NCI-H345 (cell line): ENCODE measurements around the gene RIC8B.

ENCODE experiments used
- DNase-seq: peaks from one replicate; lab custom pipeline; 2025; lab: John Stamatoyannopoulos, UW

RIC8B gene

GRCh38 chr12:106801830-106802533 is 27.5 kb downstream of the RIC8B start:
- DNase-seq: no peak

GRCh38 chr12:106804668-106805067 is 30.2 kb downstream of the RIC8B start:
- no peak for DNase-seq

- no peak for DNase-seq
These were observed 40.2 kb downstream of the RIC8B start for GRCh38 chr12:106814714-106815113.

- no peak for DNase-seq
These were observed 41.3 kb downstream of the RIC8B start for GRCh38 chr12:106815741-106816140.

GRCh38 chr12:106816231-106816630 is 41.7 kb downstream of the RIC8B start:
- DNase-seq: no peak

GRCh38 chr12:106819991-106820390 is 45.5 kb downstream of the RIC8B start:
- DNase-seq: no peak

GRCh38 chr12:106831699-106832098 is 57.2 kb downstream of the RIC8B start:
- no peak for DNase-seq

- no peak for DNase-seq
These were observed 63.3 kb downstream of the RIC8B start for GRCh38 chr12:106837782-106838181.

- no peak for DNase-seq
These were observed 64.9 kb downstream of the RIC8B start for GRCh38 chr12:106839333-106839732.

- DNase-seq: peak; percentile 64
These were observed 65.8 kb downstream of the RIC8B start for GRCh38 chr12:106840243-106840642.

GRCh38 chr12:106841510-106842302 is 67.2 kb downstream of the RIC8B start:
- DNase-seq: peak; percentile 50

- DNase-seq: no peak
These were observed 71.4 kb downstream of the RIC8B start for GRCh38 chr12:106845902-106846301.

- DNase-seq: no peak
These were observed 73.4 kb downstream of the RIC8B start for GRCh38 chr12:106847861-106848260.

- DNase-seq: no peak
These were observed 76.8 kb downstream of the RIC8B start for GRCh38 chr12:106851306-106851705.

GRCh38 chr12:106854723-106855122 is 80.2 kb downstream of the RIC8B start:
- DNase-seq: no peak

GRCh38 chr12:106855221-106855758 is 80.8 kb downstream of the RIC8B start:
- no peak for DNase-seq

GRCh38 chr12:106861984-106862916 is 87.8 kb downstream of the RIC8B start:
- DNase-seq: no peak

- no peak for DNase-seq
These were observed 88.7 kb downstream of the RIC8B start for GRCh38 chr12:106863189-106863588.

GRCh38 chr12:106865683-106866082 is 91.2 kb downstream of the RIC8B start:
- DNase-seq: no peak

- DNase-seq: no peak
These were observed 92.1 kb downstream of the RIC8B start for GRCh38 chr12:106866426-106867080.

GRCh38 chr12:106867651-106868050 is 93.2 kb downstream of the RIC8B start:
- no peak for DNase-seq
